Astrocyte (in vitro differentiated cells and primary cell): ENCODE data around the gene STX11. TPM values are rescaled to one million over a fixed set of nuclear protein-coding genes. Genes with fewer than 3 reads are reported as not detected.

Source experiments
- DNase-seq: peaks from one replicate; pipeline ENCODE4 v3.0.0-alpha.2; 2010; ENCODE audit warnings: low read depth
- FAIRE-seq: peaks from 2 replicates; lab custom pipeline; 2011; peaks lifted over from hg19 to GRCh38; lab: Jason Lieb, UNC
- H2AFZ ChIP-seq: 2 replicates; pipeline ENCODE4 v1.6.0; 2012; ENCODE audit warnings: low read depth, low read length, inconsistent platforms
- H3K27ac ChIP-seq: 2 replicates; pipeline ENCODE4 v1.5.1; 2011; ENCODE audit warnings: low read depth, low read length, inconsistent platforms
- H3K27me3 ChIP-seq: 2 replicates; pipeline ENCODE4 v1.6.0; 2011; ENCODE audit warnings: low read length, inconsistent platforms; ENCODE audit not compliant: insufficient read depth
- H3K36me3 ChIP-seq: 2 replicates; pipeline ENCODE4 v1.5.1; 2011; ENCODE audit warnings: low read length, inconsistent platforms; ENCODE audit not compliant: insufficient read depth
- H3K4me1 ChIP-seq: 2 replicates; pipeline ENCODE4 v1.5.1; 2011; ENCODE audit warnings: low read length, inconsistent platforms; ENCODE audit not compliant: insufficient read depth
- H3K4me2 ChIP-seq: 2 replicates; pipeline ENCODE4 v1.6.0; 2012; ENCODE audit warnings: low read length, inconsistent platforms
- H3K4me3 ChIP-seq: 2 replicates; pipeline ENCODE4 v1.5.1; 2011; ENCODE audit warnings: low read depth, mild to moderate bottlenecking, low read length, inconsistent platforms; ENCODE audit not compliant: insufficient read depth
- H3K79me2 ChIP-seq: 2 replicates; pipeline ENCODE4 v1.6.0; 2012; ENCODE audit warnings: mild to moderate bottlenecking, low read length, inconsistent platforms; ENCODE audit not compliant: insufficient read depth
- H3K9ac ChIP-seq: 2 replicates; pipeline ENCODE4 v1.6.0; 2012; ENCODE audit warnings: mild to moderate bottlenecking, low read length, inconsistent platforms
- H3K9me3 ChIP-seq: 2 replicates; pipeline ENCODE4 v1.5.1; 2012; ENCODE audit warnings: low read depth, mild to moderate bottlenecking, low read length, inconsistent platforms; ENCODE audit not compliant: insufficient read depth
- H4K20me1 ChIP-seq: 2 replicates; pipeline ENCODE4 v1.6.0; 2012; ENCODE audit warnings: low read length, inconsistent platforms; ENCODE audit not compliant: insufficient read depth
- H3K27ac Mint-ChIP-seq: one replicate; pipeline ENCODE4 v1.8.0; 2021; ENCODE audit warnings: mild to moderate bottlenecking, mixed read lengths; ENCODE audit not compliant: unreplicated experiment
- H3K27me3 Mint-ChIP-seq: one replicate; pipeline ENCODE4 v1.8.0; 2021; ENCODE audit warnings: low read depth, mixed read lengths; ENCODE audit not compliant: unreplicated experiment
- H3K36me3 Mint-ChIP-seq: one replicate; pipeline ENCODE4 v1.8.0; 2021; ENCODE audit warnings: low read depth, mixed read lengths; ENCODE audit not compliant: unreplicated experiment
- H3K4me1 Mint-ChIP-seq: one replicate; pipeline ENCODE4 v1.8.0; 2021; ENCODE audit warnings: low read depth, mixed read lengths; ENCODE audit not compliant: unreplicated experiment
- H3K4me3 Mint-ChIP-seq: one replicate; pipeline ENCODE4 v1.8.0; 2021; ENCODE audit warnings: mild to moderate bottlenecking, moderate library complexity, mixed read lengths; ENCODE audit not compliant: unreplicated experiment
- H3K9me3 Mint-ChIP-seq: one replicate; pipeline ENCODE4 v1.8.0; 2021; ENCODE audit warnings: mild to moderate bottlenecking, mixed read lengths; ENCODE audit not compliant: unreplicated experiment
- CTCF ChIP-seq: IDR thresholded peaks from 2 replicates; pipeline ENCODE4 v1.5.1; 2011; ENCODE audit warnings: low read depth, mild to moderate bottlenecking, inconsistent platforms, low read length, moderate library complexity; ENCODE audit not compliant: insufficient read depth
- EZH2 ChIP-seq: IDR thresholded peaks from 2 replicates; pipeline ENCODE4 v1.6.1; 2012; ENCODE audit warnings: mild to moderate bottlenecking, low read length, inconsistent platforms; ENCODE audit not compliant: insufficient read depth
- total RNA-seq: library from RNA; stranded (reverse); gene quantifications from 2 replicates; pipeline ENCODE4 v1.2.1, GENCODE V29; 2021

STX11 gene
- total RNA-seq, 1 donor from 2014 or later = 2.0 TPM

GRCh38 chr6:144149558-144149893 lies 791 bp upstream of the STX11 start:
- H3K4me1 Mint-ChIP-seq = peaks cover 1% of the 10 kb centered on the region
- TF ChIP-seq EZH2 = no peak
- no peak for TF ChIP-seq CTCF
- Histone ChIP-seq H3K27ac (no peak overlapping the region), H3K27me3 (peaks cover 3% of the 10 kb centered on the region), H4K20me1 (no peaks in the 10 kb centered on the region), H3K9ac (peak overlapping the region; percentile 69), H3K4me2 (peak overlapping the region; percentile 87), H3K36me3 (no peaks in the 10 kb centered on the region), H3K4me3 (peak overlapping the region; percentile 73), H2AFZ (peak overlapping the region; percentile 96), H3K79me2 (no peaks in the 10 kb centered on the region), H3K9me3 (no peaks in the 10 kb centered on the region), H3K4me1 (peaks cover 10% of the 10 kb centered on the region)
- DNase-seq = no peak
- peak overlapping the region; percentile 84 for H3K4me3 Mint-ChIP-seq
- FAIRE-seq = no peak
- H3K27ac Mint-ChIP-seq = no peak overlapping the region
- no peaks in the 10 kb centered on the region for H3K9me3 Mint-ChIP-seq
- H3K36me3 Mint-ChIP-seq = no peaks in the 10 kb centered on the region
- H3K27me3 Mint-ChIP-seq = peaks cover 49% of the 10 kb centered on the region

GRCh38 chr6:144150710-144151657 lies 667 bp downstream of the STX11 start:
- Histone ChIP-seq H3K27ac (no peak overlapping the region), H3K9ac (peak overlapping the region; percentile 69), H3K27me3 (peaks cover 3% of the 10 kb centered on the region), H4K20me1 (no peaks in the 10 kb centered on the region), H3K4me3 (peak overlapping the region; percentile 73), H3K9me3 (no peaks in the 10 kb centered on the region), H3K4me1 (peaks cover 10% of the 10 kb centered on the region), H3K79me2 (no peaks in the 10 kb centered on the region), H3K4me2 (peak overlapping the region; percentile 87), H2AFZ (peak overlapping the region; percentile 96), H3K36me3 (no peaks in the 10 kb centered on the region)
- no peaks in the 10 kb centered on the region for H3K9me3 Mint-ChIP-seq
- H3K36me3 Mint-ChIP-seq = no peaks in the 10 kb centered on the region
- H3K27me3 Mint-ChIP-seq = peaks cover 47% of the 10 kb centered on the region
- no peak overlapping the region for H3K27ac Mint-ChIP-seq
- TF ChIP-seq EZH2 (no peak), CTCF (no peak)
- DNase-seq (no peak), FAIRE-seq (no peak)
- peak overlapping the region; percentile 86 for H3K4me3 Mint-ChIP-seq
- H3K4me1 Mint-ChIP-seq = no peaks in the 10 kb centered on the region
